ENCODE results near the gene TPM1. TPM values are rescaled to one million over a fixed set of nuclear protein-coding genes. Genes with fewer than 3 reads are reported as not detected.

The TPM1 gene
- total and polyA plus RNA-seq, 8 donors: 196 to 681 (median 587) TPM

GRCh38 chr15:62994439-62994838, 48.1 kb upstream of the TPM1 start:
- Histone ChIP-seq H3K4me1 (no peaks in the 10 kb centered on the region), H3K9me3 (no peaks in the 10 kb centered on the region), H3K27me3 (no peaks in the 10 kb centered on the region), H3K27ac (no peak overlapping the region), H3K36me3 (no peaks in the 10 kb centered on the region), H3K4me3 (no peak overlapping the region)
- DNase-seq (no peak), ATAC-seq (no peak)
- no peak for TF ChIP-seq CTCF (IDR thresholded peaks at IDR 0.05)
- intact Hi-C loops (cut with DNase I): no loop called here

- no peaks in the 10 kb centered on the region for H3K36me3 ChIP-seq
- intact Hi-C loops (cut with DNase I): no loop called here
- no peak overlapping the region for H3K4me3 ChIP-seq
- no peak for TF ChIP-seq CTCF (IDR thresholded peaks at IDR 0.05)
- H3K27ac ChIP-seq: no peak overlapping the region
- DNase-seq (no peak), ATAC-seq (no peak)
- no peaks in the 10 kb centered on the region for H3K4me1 ChIP-seq
- H3K9me3 ChIP-seq: no peaks in the 10 kb centered on the region
- no peaks in the 10 kb centered on the region for H3K27me3 ChIP-seq
These were observed 47.4 kb upstream of the TPM1 start for GRCh38 chr15:62994975-62995681.

GRCh38 chr15:62997441-62997840, 45.1 kb upstream of the TPM1 start:
- Histone ChIP-seq H3K4me3 (no peak overlapping the region), H3K27me3 (no peaks in the 10 kb centered on the region), H3K9me3 (no peaks in the 10 kb centered on the region), H3K36me3 (no peaks in the 10 kb centered on the region), H3K4me1 (no peaks in the 10 kb centered on the region), H3K27ac (no peak overlapping the region)
- TF ChIP-seq CTCF (IDR thresholded peaks at IDR 0.05): no peak
- DNase-seq: no peak
- no peak for ATAC-seq
- intact Hi-C loops (cut with DNase I): no loop called here

GRCh38 chr15:62998262-62998890, 44.2 kb upstream of the TPM1 start:
- H3K27ac ChIP-seq: no peak overlapping the region
- no peaks in the 10 kb centered on the region for H3K36me3 ChIP-seq
- H3K9me3 ChIP-seq: no peaks in the 10 kb centered on the region
- no peak overlapping the region for H3K4me3 ChIP-seq
- ATAC-seq: no peak
- no peaks in the 10 kb centered on the region for H3K4me1 ChIP-seq
- H3K27me3 ChIP-seq: no peaks in the 10 kb centered on the region
- intact Hi-C loops (cut with DNase I): no loop called here
- no peak for TF ChIP-seq CTCF (IDR thresholded peaks at IDR 0.05)
- DNase-seq: no peak

- ATAC-seq (no peak), DNase-seq (no peak)
- no peak overlapping the region for H3K27ac ChIP-seq
- no peak overlapping the region for H3K4me3 ChIP-seq
- H3K36me3 ChIP-seq: no peaks in the 10 kb centered on the region
- TF ChIP-seq CTCF (IDR thresholded peaks at IDR 0.05): no peak
- no peaks in the 10 kb centered on the region for H3K9me3 ChIP-seq
- intact Hi-C loops (cut with DNase I): no loop called here
- H3K27me3 ChIP-seq: no peaks in the 10 kb centered on the region
- no peaks in the 10 kb centered on the region for H3K4me1 ChIP-seq
These were observed 43.4 kb upstream of the TPM1 start for GRCh38 chr15:62999178-62999577.

All from left lung (tissue), 10 donors.